IMR-90 (cell line): ENCODE data around the gene BSPRY. TPM values are rescaled to one million over a fixed set of nuclear protein-coding genes. Genes with fewer than 3 reads are reported as not detected.

ENCODE experiments used
- ATAC-seq: fragments of 200-7000 bp; cut with Tn5 transposase; 2 replicates; pipeline ENCODE4 v1.9.1; 2020; ENCODE audit warnings: low read depth, mild to moderate bottlenecking, moderate library complexity
- BruUV-seq: library from RNA; stranded (reverse); fragments of 400-500 nt; replicated peaks from 2 replicates; lab custom pipeline; 2021; lab: Mats Ljungman, UMichigan
- CTCF ChIA-PET: fragments of 300-600 bp; formaldehyde crosslinking; extraction: SDS; loops from one replicate; lab custom pipeline; 2021; ENCODE audit warnings: antibody characterized with exemption; lab: Yijun Ruan, JAX
- POLR2A ChIA-PET: fragments of 300-600 bp; sonication (Branson Sonifier 250); formaldehyde crosslinking; loops from one replicate; lab custom pipeline; 2022; ENCODE audit warnings: antibody characterized with exemption; ENCODE audit not compliant: unreplicated experiment; lab: Charles Lee
- DNase-seq: peaks from one replicate; pipeline ENCODE4 v3.0.0; 2013
- H2AFZ ChIP-seq: replicated peaks from 2 replicates; pipeline ENCODE3; 2013; ENCODE audit warnings: low read length, mild to moderate bottlenecking; ENCODE audit not compliant: poor library complexity
- H2AK5ac ChIP-seq: 2 replicates; pipeline ENCODE4 v1.6.1; 2013; ENCODE audit warnings: low read depth, low read length, inconsistent platforms
- H2AK9ac ChIP-seq: replicated peaks from 2 replicates; pipeline ENCODE3; 2013; ENCODE audit warnings: mild to moderate bottlenecking, low read depth, low read length, moderate library complexity; ENCODE audit not compliant: poor library complexity
- H2BK120ac ChIP-seq: 2 replicates; pipeline ENCODE4 v1.6.1; 2013; ENCODE audit warnings: low read depth, low read length, inconsistent platforms
- H2BK15ac ChIP-seq: 3 replicates; pipeline ENCODE4 v1.6.1; 2013; ENCODE audit warnings: low read depth, low read length, inconsistent platforms
- H2BK20ac ChIP-seq: 2 replicates; pipeline ENCODE4 v1.6.1; 2013; ENCODE audit warnings: low read depth, mild to moderate bottlenecking, inconsistent platforms, low read length, moderate library complexity
- H2BK5ac ChIP-seq: 2 replicates; pipeline ENCODE4 v1.6.1; 2013; ENCODE audit warnings: mild to moderate bottlenecking, low read depth, low read length, inconsistent platforms; ENCODE audit not compliant: poor library complexity, severe bottlenecking
- H3K14ac ChIP-seq: replicated peaks from 2 replicates; pipeline ENCODE4 v1.6.1; 2013; ENCODE audit warnings: low read depth, low read length, inconsistent platforms
- H3K18ac ChIP-seq: 2 replicates; pipeline ENCODE4 v1.6.1; 2013; ENCODE audit warnings: low read depth, low read length, control low read depth
- H3K23ac ChIP-seq: 2 replicates; pipeline ENCODE4 v1.6.1; 2013; ENCODE audit warnings: low read depth, low read length, inconsistent platforms
- H3K27ac ChIP-seq: 2 replicates; pipeline ENCODE4 v1.5.1; 2013; ENCODE audit warnings: mild to moderate bottlenecking, control low read depth, low read length; ENCODE audit not compliant: insufficient read depth
- H3K27me3 ChIP-seq: 2 replicates; pipeline ENCODE4 v1.6.1; 2013; ENCODE audit warnings: low read length; ENCODE audit not compliant: control insufficient read depth, insufficient read depth
- H3K36me3 ChIP-seq: 2 replicates; pipeline ENCODE4 v1.6.1; 2013; ENCODE audit warnings: low read length, mixed read lengths; ENCODE audit not compliant: control insufficient read depth, insufficient read depth
- H3K4ac ChIP-seq: 2 replicates; pipeline ENCODE4 v1.6.1; 2013; ENCODE audit warnings: low read depth, low read length, inconsistent platforms
- H3K4me1 ChIP-seq: 2 replicates; pipeline ENCODE4 v1.6.1; 2013; ENCODE audit warnings: low read length, mixed read lengths; ENCODE audit not compliant: control insufficient read depth, insufficient read depth
- H3K4me2 ChIP-seq: 2 replicates; pipeline ENCODE4 v1.6.1; 2013; ENCODE audit warnings: low read depth, mild to moderate bottlenecking, control low read depth, low read length, moderate library complexity
- H3K4me3 ChIP-seq: 2 replicates; pipeline ENCODE4 v1.5.1; 2013; ENCODE audit warnings: low read depth, mild to moderate bottlenecking, control low read depth, low read length, moderate library complexity; ENCODE audit not compliant: insufficient read depth
- H3K56ac ChIP-seq: 2 replicates; pipeline ENCODE4 v1.6.1; 2013; ENCODE audit warnings: low read length, inconsistent platforms; ENCODE audit not compliant: insufficient read depth; ENCODE audit errors: extremely low read depth
- H3K79me1 ChIP-seq, 2 experiments: 2 replicates each; pipeline ENCODE4 v1.6.1; 2013; ENCODE audit warnings: low read length in 2 of 2, inconsistent platforms in 1 of 2, low read depth in 1 of 2
- H3K9ac ChIP-seq: 2 replicates; pipeline ENCODE4 v1.6.1; 2013; ENCODE audit warnings: low read depth, low read length, control low read depth
- H3K9me1 ChIP-seq: 2 replicates; pipeline ENCODE4 v1.6.1; 2013; ENCODE audit warnings: low read length, inconsistent platforms; ENCODE audit not compliant: insufficient read depth
- H3K9me3 ChIP-seq: 2 replicates; pipeline ENCODE4 v1.6.1; 2013; ENCODE audit warnings: low read length; ENCODE audit not compliant: control insufficient read depth, insufficient read depth
- H4K20me1 ChIP-seq: 2 replicates; pipeline ENCODE4 v1.6.1; 2013; ENCODE audit warnings: low read length, inconsistent platforms; ENCODE audit not compliant: insufficient read depth
- H4K5ac ChIP-seq: 2 replicates; pipeline ENCODE4 v1.6.1; 2013; ENCODE audit warnings: mild to moderate bottlenecking, low read depth, low read length, control low read depth
- H4K8ac ChIP-seq, 2 experiments: 2 replicates each; pipeline ENCODE4 v1.6.1; 2013; ENCODE audit warnings: low read depth in 2 of 2, low read length in 2 of 2, control low read depth in 1 of 2, inconsistent platforms in 1 of 2
- H4K91ac ChIP-seq: 2 replicates; pipeline ENCODE4 v1.6.1; 2013; ENCODE audit warnings: low read depth, low read length, inconsistent platforms; ENCODE audit not compliant: insufficient read depth
- BHLHE40 ChIP-seq: fragments of 150-350 bp; IDR thresholded peaks from 2 replicates; pipeline ENCODE4 v1.6.1; 2016; ENCODE audit warnings: mild to moderate bottlenecking, low read depth, low read length
- CHD1 ChIP-seq: IDR thresholded peaks from 2 replicates; pipeline ENCODE4 v1.6.1; 2012; ENCODE audit warnings: low read depth, low read length, improper control_type of control experiment
- ELK1 ChIP-seq: fragments of 150-350 bp; IDR thresholded peaks from 2 replicates; pipeline ENCODE4 v1.6.1; 2016; ENCODE audit warnings: low read depth, mild to moderate bottlenecking, low read length, moderate library complexity, borderline replicate concordance
- FOS ChIP-seq: fragments of 150-350 bp; IDR thresholded peaks from 2 replicates; pipeline ENCODE4 v1.6.1; 2016; ENCODE audit warnings: low read depth, low read length
- MAZ ChIP-seq: IDR thresholded peaks from 2 replicates; pipeline ENCODE4 v1.6.1; 2012; ENCODE audit warnings: low read depth, mild to moderate bottlenecking, low read length, improper control_type of control experiment, moderate library complexity, borderline replicate concordance
- MXI1 ChIP-seq: IDR thresholded peaks from 2 replicates; pipeline ENCODE4 v1.6.1; 2012; ENCODE audit warnings: low read depth, mild to moderate bottlenecking, low read length, moderate library complexity, borderline replicate concordance
- NFE2L2 ChIP-seq: fragments of 150-350 bp; IDR thresholded peaks from 2 replicates; pipeline ENCODE4 v1.6.1; 2016; ENCODE audit warnings: low read depth, mild to moderate bottlenecking, low read length
- POLR2A ChIP-seq: IDR thresholded peaks from 2 replicates; pipeline ENCODE4 v1.6.1; 2012; ENCODE audit warnings: mild to moderate bottlenecking, low read depth, low read length
- RCOR1 ChIP-seq: IDR thresholded peaks from 2 replicates; pipeline ENCODE4 v1.6.1; 2012; ENCODE audit warnings: mild to moderate bottlenecking, low read length, improper control_type of control experiment; ENCODE audit not compliant: insufficient replicate concordance
- WGBS, 2 experiments: methylation state at CpG; one replicate each; pipeline versions ENCODE4 v1.1.5 to v1.1.7; 2013; ENCODE audit warnings: missing lambda C conversion rate in 2 of 2; ENCODE audit not compliant: insufficient read length in 1 of 2; ENCODE audit errors: extremely low coverage in 2 of 2; 5-methylcytosine and 5-hydroxymethylcytosine counted together
- dilution Hi-C: fragments of 300-500 bp; cut with HindIII; formaldehyde crosslinking; loops from one replicate; pipeline ENCODE4 v1.14.3; 2018; ENCODE audit warnings: low sequenced_read_pairs; ENCODE audit not compliant: unreplicated experiment
- in situ Hi-C: fragments of 300-500 bp; cut with MboI; formaldehyde crosslinking; loops from 3 replicates; pipeline ENCODE4 v1.14.3; 2019; ENCODE audit warnings: low sequenced_read_pairs, inconsistent platforms, mixed read lengths
- intact Hi-C: fragments of 100-400 bp; cut with micrococcal nuclease; formaldehyde crosslinking; loops from 2 replicates; pipeline ENCODE4 v1.10.0; 2022
- polyA plus RNA-seq, 3 experiments: library from polyadenylated mRNA; depleted of rRNA; stranded (reverse); fragments of >200 nt; gene quantifications; 2 replicates each; pipeline ENCODE4 v1.2.3, GENCODE V29; 2012; ENCODE audit warnings: low replicate concordance in 1 of 3
- total RNA-seq: library from RNA; depleted of rRNA; stranded (reverse); fragments of >200 nt; gene quantifications from 2 replicates; pipeline ENCODE4 v1.2.3, GENCODE V29; 2012

The BSPRY gene
- total and polyA plus RNA-seq, 2 of the 4 experiments (the other 2 are of a cell fraction), result not detected

GRCh38 chr9:113319054-113319453 lies 30.3 kb upstream of the BSPRY start:
- H3K4me3 ChIP-seq, result no peak overlapping the region
- whole genome bisulfite sequencing, 2 experiments, result no CpG with 5 or more reads among the region's 2 CpGs
- no peaks in the 10 kb centered on the region for H3K4me1 ChIP-seq
- no peak overlapping the region for H3K18ac ChIP-seq
- intact Hi-C loops, result no loop called here
- no peak overlapping the region for H4K5ac ChIP-seq
- DNase-seq (no peak), ATAC-seq (no peak)
- H2AFZ ChIP-seq, result no peak overlapping the region
- H3K79me1 ChIP-seq, result no peaks in the 10 kb centered on the region
- peaks cover 2% of the 10 kb centered on the region; the same call in 1 of the 2 replicates for H3K9me3 ChIP-seq
- no peak overlapping the region for H2AK9ac ChIP-seq
- no peak overlapping the region for H3K56ac ChIP-seq
- no peak overlapping the region for H2BK5ac ChIP-seq
- H3K9ac ChIP-seq, result no peak overlapping the region
- H3K4me2 ChIP-seq, result no peak overlapping the region
- dilution Hi-C loops, result no loop called here
- no peak overlapping the region for H2AK5ac ChIP-seq
- H2BK20ac ChIP-seq, result no peak overlapping the region
- H3K9me1 ChIP-seq, result no peaks in the 10 kb centered on the region
- TF ChIP-seq FOS, result no peak
- TF ChIP-seq NFE2L2, result no peak
- TF ChIP-seq ELK1, result no peak
- TF ChIP-seq CHD1, result no peak
- no peak for TF ChIP-seq MXI1
- no peak for TF ChIP-seq POLR2A
- no peak for TF ChIP-seq BHLHE40
- no peak for TF ChIP-seq RCOR1
- no peak for TF ChIP-seq MAZ
- no peaks in the 10 kb centered on the region for H4K20me1 ChIP-seq
- BruUV-seq, result no TSS peak
- H3K4ac ChIP-seq, result no peak overlapping the region
- H3K14ac ChIP-seq, result no peak overlapping the region; the same call in 1 of the 2 replicates
- H2BK15ac ChIP-seq, result no peak overlapping the region
- H4K8ac ChIP-seq, result no peak overlapping the region
- H3K36me3 ChIP-seq, result no peaks in the 10 kb centered on the region
- H3K27me3 ChIP-seq, result peaks cover 12% of the 10 kb centered on the region
- no peak overlapping the region for H3K23ac ChIP-seq
- in situ Hi-C loops, result no loop called here
- H4K91ac ChIP-seq, result no peak overlapping the region
- H3K27ac ChIP-seq, result no peak overlapping the region
- POLR2A ChIA-PET, result no interaction called here
- H2BK120ac ChIP-seq, result no peak overlapping the region
- CTCF ChIA-PET, result no interaction called here
